HL-60 (cell line): ENCODE results near the gene TTC17.

Source experiments
- CTCF ChIP-seq: IDR thresholded peaks from one replicate; pipeline ENCODE4 v1.5.1; 2011; ENCODE audit warnings: low read length, control low read depth, inconsistent platforms; ENCODE audit not compliant: insufficient read depth
- POLR2AphosphoS5 ChIP-seq: IDR thresholded peaks from 2 replicates; pipeline ENCODE4 v1.6.1; 2012; ENCODE audit warnings: low read depth
- REST ChIP-seq: IDR thresholded peaks from 2 replicates; pipeline ENCODE4 v1.6.1; 2012; ENCODE audit warnings: low read depth; ENCODE audit not compliant: insufficient replicate concordance

- TF ChIP-seq CTCF, result no peak
- TF ChIP-seq POLR2AphosphoS5, result no peak
- no peak for TF ChIP-seq REST
These were observed 34.0 kb downstream of the TTC17 start for GRCh38 chr11:43392713-43393112.
